ENCODE data around the gene CPT1A. TPM values are rescaled to one million over a fixed set of nuclear protein-coding genes. Genes with fewer than 3 reads are reported as not detected.

Gene CPT1A
- total RNA-seq, 1 donor from 2014 or later: 11.5 TPM

- Histone ChIP-seq H3K9me3 (ENCODE audit: control insufficient read depth in 3 of 3, low read length in 3 of 3) (no peaks in the 10 kb centered on the region), H3K27ac (ENCODE audit: low read depth, low read length) (no peak overlapping the region), H3K9ac (ENCODE audit: low read depth in 1 of 3, low read length in 3 of 3) (no peak overlapping the region), H3K36me3 (ENCODE audit: control insufficient read depth in 3 of 3, insufficient read depth in 3 of 3, low read length in 3 of 3) (peaks cover 29 to 36% (median 31%) of the 10 kb centered on the region in 3 donors), H3K27me3 (ENCODE audit: control insufficient read depth in 3 of 3, insufficient read depth in 3 of 3, low read length in 3 of 3) (no peaks in the 10 kb centered on the region), H3K4me1 (ENCODE audit: control insufficient read depth in 3 of 3, insufficient read depth in 3 of 3, low read length in 3 of 3) (no peaks in the 10 kb centered on the region), H3K4me3 (ENCODE audit: low read length in 3 of 3) (no peak overlapping the region)
These were observed 74.9 kb downstream of the CPT1A start for GRCh38 chr11:68766786-68767185.

- Histone ChIP-seq H3K27ac (ENCODE audit: low read depth, low read length) (no peak overlapping the region), H3K27me3 (ENCODE audit: control insufficient read depth in 3 of 3, insufficient read depth in 3 of 3, low read length in 3 of 3) (no peaks in the 10 kb centered on the region), H3K4me3 (ENCODE audit: low read length in 3 of 3) (no peak overlapping the region), H3K36me3 (ENCODE audit: control insufficient read depth in 3 of 3, insufficient read depth in 3 of 3, low read length in 3 of 3) (peaks cover 21 to 29% (median 27%) of the 10 kb centered on the region in 3 donors), H3K9me3 (ENCODE audit: control insufficient read depth in 3 of 3, low read length in 3 of 3) (no peaks in the 10 kb centered on the region), H3K4me1 (ENCODE audit: control insufficient read depth in 3 of 3, insufficient read depth in 3 of 3, low read length in 3 of 3) (no peaks in the 10 kb centered on the region), H3K9ac (ENCODE audit: low read depth in 1 of 3, low read length in 3 of 3) (no peak overlapping the region)
These were observed 77.0 kb downstream of the CPT1A start for GRCh38 chr11:68764746-68765145.

- Histone ChIP-seq H3K4me3 (ENCODE audit: low read length in 3 of 3) (no peak overlapping the region), H3K9ac (ENCODE audit: low read depth in 1 of 3, low read length in 3 of 3) (no peak overlapping the region), H3K9me3 (ENCODE audit: control insufficient read depth in 3 of 3, low read length in 3 of 3) (no peaks in the 10 kb centered on the region), H3K4me1 (ENCODE audit: control insufficient read depth in 3 of 3, insufficient read depth in 3 of 3, low read length in 3 of 3) (no peaks in the 10 kb centered on the region), H3K27me3 (ENCODE audit: control insufficient read depth in 3 of 3, insufficient read depth in 3 of 3, low read length in 3 of 3) (no peaks in the 10 kb centered on the region), H3K27ac (ENCODE audit: low read depth, low read length) (no peak overlapping the region), H3K36me3 (ENCODE audit: control insufficient read depth in 3 of 3, insufficient read depth in 3 of 3, low read length in 3 of 3) (peaks cover 22 to 34% (median 33%) of the 10 kb centered on the region in 3 donors)
These were observed 77.6 kb downstream of the CPT1A start for GRCh38 chr11:68763926-68764657.

- Histone ChIP-seq H3K9me3 (ENCODE audit: control insufficient read depth in 3 of 3, low read length in 3 of 3) (no peaks in the 10 kb centered on the region), H3K4me1 (ENCODE audit: control insufficient read depth in 3 of 3, insufficient read depth in 3 of 3, low read length in 3 of 3) (no peaks in the 10 kb centered on the region), H3K4me3 (ENCODE audit: low read length in 3 of 3) (no peak overlapping the region), H3K9ac (ENCODE audit: low read depth in 1 of 3, low read length in 3 of 3) (no peak overlapping the region), H3K36me3 (ENCODE audit: control insufficient read depth in 3 of 3, insufficient read depth in 3 of 3, low read length in 3 of 3) (peaks cover 24 to 34% (median 33%) of the 10 kb centered on the region in 3 donors), H3K27me3 (ENCODE audit: control insufficient read depth in 3 of 3, insufficient read depth in 3 of 3, low read length in 3 of 3) (no peaks in the 10 kb centered on the region), H3K27ac (ENCODE audit: low read depth, low read length) (no peak overlapping the region)
These were observed 78.5 kb downstream of the CPT1A start for GRCh38 chr11:68763181-68763721.

DNA sequence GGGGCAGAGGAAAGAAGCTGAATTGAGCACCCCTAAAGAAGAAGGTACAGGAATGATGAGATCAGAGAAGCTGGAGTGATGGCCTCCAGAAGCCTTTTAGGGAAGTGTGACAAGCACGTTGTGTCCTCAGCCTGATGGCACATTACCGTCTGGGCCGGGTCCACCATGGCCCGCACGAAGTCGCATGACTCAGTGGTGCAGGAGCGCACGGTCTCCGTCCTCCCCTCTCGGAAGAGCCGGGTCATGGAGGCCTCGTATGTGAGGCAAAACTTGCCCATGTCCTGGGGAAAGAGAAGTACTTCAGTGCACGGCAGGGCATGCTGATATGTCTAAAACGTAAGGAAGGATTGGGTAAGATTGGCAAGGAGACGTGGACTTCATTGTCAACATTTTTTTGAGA is 79.2 kb downstream of the CPT1A start:
- Histone ChIP-seq H3K27ac (ENCODE audit: low read depth, low read length) (no peak overlapping the region), H3K36me3 (ENCODE audit: control insufficient read depth in 3 of 3, insufficient read depth in 3 of 3, low read length in 3 of 3) (peaks cover 25 to 39% (median 34%) of the 10 kb centered on the region in 3 donors), H3K27me3 (ENCODE audit: control insufficient read depth in 3 of 3, insufficient read depth in 3 of 3, low read length in 3 of 3) (no peaks in the 10 kb centered on the region), H3K4me3 (ENCODE audit: low read length in 3 of 3) (no peak overlapping the region), H3K9me3 (ENCODE audit: control insufficient read depth in 3 of 3, low read length in 3 of 3) (no peaks in the 10 kb centered on the region), H3K4me1 (ENCODE audit: control insufficient read depth in 3 of 3, insufficient read depth in 3 of 3, low read length in 3 of 3) (no peaks in the 10 kb centered on the region), H3K9ac (ENCODE audit: low read depth in 1 of 3, low read length in 3 of 3) (no peak overlapping the region)

GRCh38 chr11:68761801-68762200 is 79.9 kb downstream of the CPT1A start:
- Histone ChIP-seq H3K4me1 (ENCODE audit: control insufficient read depth in 3 of 3, insufficient read depth in 3 of 3, low read length in 3 of 3) (no peaks in the 10 kb centered on the region), H3K4me3 (ENCODE audit: low read length in 3 of 3) (no peak overlapping the region), H3K36me3 (ENCODE audit: control insufficient read depth in 3 of 3, insufficient read depth in 3 of 3, low read length in 3 of 3) (peaks cover 30 to 45% (median 32%) of the 10 kb centered on the region in 3 donors), H3K9me3 (ENCODE audit: control insufficient read depth in 3 of 3, low read length in 3 of 3) (no peaks in the 10 kb centered on the region), H3K27me3 (ENCODE audit: control insufficient read depth in 3 of 3, insufficient read depth in 3 of 3, low read length in 3 of 3) (no peaks in the 10 kb centered on the region), H3K27ac (ENCODE audit: low read depth, low read length) (no peak overlapping the region), H3K9ac (ENCODE audit: low read depth in 1 of 3, low read length in 3 of 3) (no peak overlapping the region)

DNA sequence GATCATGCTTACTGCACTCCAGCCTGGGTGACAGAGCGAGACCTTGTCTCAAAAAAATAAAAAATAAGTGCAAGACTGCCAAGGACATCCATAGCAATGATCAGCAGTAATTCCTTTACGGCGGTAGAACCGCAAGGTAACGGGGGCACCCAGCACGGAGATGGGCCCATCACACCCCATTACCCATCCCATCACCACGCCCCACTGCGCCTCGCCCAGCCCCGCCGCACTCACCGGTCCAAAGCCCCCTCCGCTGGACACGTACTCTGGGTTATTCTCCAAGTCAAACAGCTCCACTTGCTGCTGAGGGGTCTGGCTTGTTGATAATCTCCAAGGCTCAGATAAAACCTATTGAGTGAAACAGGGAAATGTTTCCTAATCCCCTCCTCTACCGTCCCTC is 81.7 kb downstream of the CPT1A start:
- Histone ChIP-seq H3K4me1 (ENCODE audit: control insufficient read depth in 3 of 3, insufficient read depth in 3 of 3, low read length in 3 of 3) (no peaks in the 10 kb centered on the region), H3K27ac (ENCODE audit: low read depth, low read length) (no peak overlapping the region), H3K9ac (ENCODE audit: low read depth in 1 of 3, low read length in 3 of 3) (no peak overlapping the region), H3K36me3 (ENCODE audit: control insufficient read depth in 3 of 3, insufficient read depth in 3 of 3, low read length in 3 of 3) (peaks cover 36 to 51% (median 38%) of the 10 kb centered on the region in 3 donors), H3K4me3 (ENCODE audit: low read length in 3 of 3) (no peak overlapping the region), H3K9me3 (ENCODE audit: control insufficient read depth in 3 of 3, low read length in 3 of 3) (no peaks in the 10 kb centered on the region), H3K27me3 (ENCODE audit: control insufficient read depth in 3 of 3, insufficient read depth in 3 of 3, low read length in 3 of 3) (no peaks in the 10 kb centered on the region)

- no peak overlapping the region for H3K9ac ChIP-seq (ENCODE audit: low read depth in 1 of 3, low read length in 3 of 3)
- no peak overlapping the region for H3K4me3 ChIP-seq (ENCODE audit: low read length in 3 of 3)
- peaks cover 30 to 50% (median 33%) of the 10 kb centered on the region in 3 donors for H3K36me3 ChIP-seq (ENCODE audit: control insufficient read depth in 3 of 3, insufficient read depth in 3 of 3, low read length in 3 of 3)
- no peaks in the 10 kb centered on the region for H3K9me3 ChIP-seq (ENCODE audit: control insufficient read depth in 3 of 3, low read length in 3 of 3)
- no peak overlapping the region for H3K27ac ChIP-seq (ENCODE audit: low read depth, low read length)
- no peaks in the 10 kb centered on the region for H3K4me1 ChIP-seq (ENCODE audit: control insufficient read depth in 3 of 3, insufficient read depth in 3 of 3, low read length in 3 of 3)
- peaks cover 0 to under 1% (median 0%) of the 10 kb centered on the region in 3 donors for H3K27me3 ChIP-seq (ENCODE audit: control insufficient read depth in 3 of 3, insufficient read depth in 3 of 3, low read length in 3 of 3)
These were observed 84.0 kb downstream of the CPT1A start for GRCh38 chr11:68757711-68758110.

DNA sequence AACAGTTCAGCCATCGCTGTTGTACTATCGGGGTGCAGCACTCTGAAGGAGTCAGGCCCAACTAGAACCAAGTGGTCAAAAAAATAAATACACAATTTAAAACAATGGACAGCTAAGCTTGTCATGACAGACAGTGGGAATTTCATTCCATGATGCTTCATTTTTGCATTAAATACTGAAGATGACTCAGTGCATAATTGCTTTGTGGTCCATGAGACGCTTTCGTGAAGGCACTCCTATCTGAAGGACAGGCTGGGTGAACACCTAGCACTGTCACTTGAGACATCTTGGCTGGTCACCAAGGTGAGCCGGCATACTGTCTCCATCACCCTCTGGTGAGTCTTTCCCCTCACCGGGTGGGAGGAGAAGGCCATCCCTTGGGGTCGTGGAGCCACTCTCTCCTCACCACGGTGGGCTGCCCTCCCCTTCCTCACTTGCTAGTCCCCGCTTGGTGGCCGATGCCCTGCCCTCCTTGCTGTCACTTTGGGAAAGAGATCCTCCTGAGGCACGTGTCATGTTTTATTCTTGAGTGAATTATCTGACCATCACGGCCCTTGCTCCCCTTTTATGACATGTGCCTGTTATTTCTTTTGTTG is 85.4 kb downstream of the CPT1A start:
- peaks cover 0 to 4% (median 0%) of the 10 kb centered on the region in 3 donors for H3K27me3 ChIP-seq (ENCODE audit: control insufficient read depth in 3 of 3, insufficient read depth in 3 of 3, low read length in 3 of 3)
- H3K4me3 ChIP-seq (ENCODE audit: low read length in 3 of 3): no peak overlapping the region
- no peak overlapping the region for H3K9ac ChIP-seq (ENCODE audit: low read depth in 1 of 3, low read length in 3 of 3)
- no peaks in the 10 kb centered on the region for H3K4me1 ChIP-seq (ENCODE audit: control insufficient read depth in 3 of 3, insufficient read depth in 3 of 3, low read length in 3 of 3)
- H3K9me3 ChIP-seq (ENCODE audit: control insufficient read depth in 3 of 3, low read length in 3 of 3): no peaks in the 10 kb centered on the region
- H3K27ac ChIP-seq (ENCODE audit: low read depth, low read length): no peak overlapping the region
- H3K36me3 ChIP-seq (ENCODE audit: control insufficient read depth in 3 of 3, insufficient read depth in 3 of 3, low read length in 3 of 3): peaks cover 21 to 37% (median 23%) of the 10 kb centered on the region in 3 donors

- Histone ChIP-seq H3K4me1 (ENCODE audit: control insufficient read depth in 3 of 3, insufficient read depth in 3 of 3, low read length in 3 of 3) (peaks cover 2 to 9% (median 6%) of the 10 kb centered on the region in 3 donors), H3K9ac (ENCODE audit: low read depth in 1 of 3, low read length in 3 of 3) (no peak overlapping the region), H3K9me3 (ENCODE audit: control insufficient read depth in 3 of 3, low read length in 3 of 3) (no peaks in the 10 kb centered on the region), H3K4me3 (ENCODE audit: low read length in 3 of 3) (no peak overlapping the region), H3K36me3 (ENCODE audit: control insufficient read depth in 3 of 3, insufficient read depth in 3 of 3, low read length in 3 of 3) (peaks cover 10 to 21% (median 13%) of the 10 kb centered on the region in 3 donors), H3K27me3 (ENCODE audit: control insufficient read depth in 3 of 3, insufficient read depth in 3 of 3, low read length in 3 of 3) (peaks cover 0 to 4% (median 4%) of the 10 kb centered on the region in 3 donors), H3K27ac (ENCODE audit: low read depth, low read length) (no peak overlapping the region)
These were observed 88.4 kb downstream of the CPT1A start for GRCh38 chr11:68753300-68753699.

Measured in skeletal muscle tissue (tissue), 4 donors.